ENCODE results near the gene SMG6.
A peak's percentile ranks its signal among the peaks of the same experiment; 100 is the strongest.

- TF ChIP-seq, protein P1, sequence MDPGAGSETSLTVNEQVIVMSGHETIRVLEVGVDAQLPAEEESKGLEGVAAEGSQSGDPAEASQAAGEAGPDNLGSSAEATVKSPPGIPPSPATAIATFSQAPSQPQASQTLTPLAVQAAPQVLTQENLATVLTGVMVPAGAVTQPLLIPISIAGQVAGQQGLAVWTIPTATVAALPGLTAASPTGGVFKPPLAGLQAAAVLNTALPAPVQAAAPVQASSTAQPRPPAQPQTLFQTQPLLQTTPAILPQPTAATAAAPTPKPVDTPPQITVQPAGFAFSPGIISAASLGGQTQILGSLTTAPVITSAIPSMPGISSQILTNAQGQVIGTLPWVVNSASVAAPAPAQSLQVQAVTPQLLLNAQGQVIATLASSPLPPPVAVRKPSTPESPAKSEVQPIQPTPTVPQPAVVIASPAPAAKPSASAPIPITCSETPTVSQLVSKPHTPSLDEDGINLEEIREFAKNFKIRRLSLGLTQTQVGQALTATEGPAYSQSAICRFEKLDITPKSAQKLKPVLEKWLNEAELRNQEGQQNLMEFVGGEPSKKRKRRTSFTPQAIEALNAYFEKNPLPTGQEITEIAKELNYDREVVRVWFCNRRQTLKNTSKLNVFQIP (CRISPR knock-in tag; IDR thresholded peaks at IDR 0.05; ENCODE audit: borderline replicate concordance, low read depth), result peak; percentile 25; the same call in 1 of the 2 replicates
- TF ChIP-seq ZNF70 (CRISPR knock-in tag; IDR thresholded peaks at IDR 0.05) (peak; percentile 28; the same call in 1 of the 2 replicates), ARNTL (CRISPR knock-in tag; IDR thresholded peaks at IDR 0.05; ENCODE audit: borderline replicate concordance, low read depth) (no peak), ZNF565 (CRISPR knock-in tag; conservative IDR thresholded peaks at IDR 0.05; ENCODE audit: low read depth) (0 out of 2 replicates have a peak, but pooled peaks have one; percentile 23), ZNF8 (CRISPR knock-in tag; IDR thresholded peaks at IDR 0.05) (0 out of 2 replicates have a peak, but pooled peaks have one; percentile 52), CSDC2 (CRISPR knock-in tag; IDR thresholded peaks at IDR 0.05) (no peak), ZFP3 (CRISPR knock-in tag; IDR thresholded peaks at IDR 0.05) (no peak), RARB (CRISPR knock-in tag; IDR thresholded peaks at IDR 0.05) (peak; percentile 74; the same call in 1 of the 2 replicates), ISL1 (CRISPR knock-in tag; IDR thresholded peaks at IDR 0.05) (peak; percentile 90), PATZ1 (CRISPR knock-in tag; IDR thresholded peaks at IDR 0.05; ENCODE audit: borderline replicate concordance) (peak; percentile 71; the same call in 1 of the 2 replicates), ZC3H10 (CRISPR knock-in tag; IDR thresholded peaks at IDR 0.05) (no peak), ESRRG (CRISPR knock-in tag; IDR thresholded peaks at IDR 0.05) (0 out of 2 replicates have a peak, but pooled peaks have one; percentile 17), OSR1 (CRISPR knock-in tag; IDR thresholded peaks at IDR 0.05) (no peak), PPARA (CRISPR knock-in tag; IDR thresholded peaks at IDR 0.05; ENCODE audit: borderline replicate concordance) (0 out of 2 replicates have a peak, but pooled peaks have one; percentile 55)
Measured at GRCh38 chr17:2138761-2139160, 164.8 kb downstream of the SMG6 start.
